CD4-positive, CD25-positive, alpha-beta regulatory T cell (primary cell): ENCODE measurements around the gene ABCC6. TPM values are rescaled to one million over a fixed set of nuclear protein-coding genes. Genes with fewer than 3 reads are reported as not detected.
A peak's percentile ranks its signal among the peaks of the same experiment; 100 is the strongest.
"Not testable (repeated sequence)": the region's sequence is repeated elsewhere in the genome, so short reads cannot be mapped to it uniquely, and the experiment has no call there.

Experiments used
- ATAC-seq, 2 donors: fragments of 150-1000 bp; cut with Tn5 transposase; one replicate each; pipeline ENCODE4 v1.10.0; 2021; ENCODE audit warnings: low read depth in 2 of 2, moderate number of reproducible peaks in 2 of 2, moderate library complexity in 1 of 2
- DNase-seq, 3 donors: peaks; one replicate each; pipeline versions ENCODE4 v3.0.0 to v3.0.0-alpha.2; 2012 to 2022; ENCODE audit warnings: mixed read lengths in 1 of 3
- H3K27ac ChIP-seq: one replicate; pipeline ENCODE4 v1.7.0; 2013; ENCODE audit warnings: mild to moderate bottlenecking, low read length; ENCODE audit not compliant: insufficient read depth, poor library complexity, severe bottlenecking
- H3K27me3 ChIP-seq: one replicate; pipeline ENCODE4 v1.7.0; 2013; ENCODE audit warnings: low read length; ENCODE audit not compliant: control insufficient read depth, insufficient read depth
- H3K36me3 ChIP-seq: one replicate; pipeline ENCODE4 v1.7.0; 2013; ENCODE audit warnings: mild to moderate bottlenecking, low read length, moderate library complexity; ENCODE audit not compliant: control insufficient read depth, insufficient read depth
- H3K4me1 ChIP-seq: 2 replicates; pipeline ENCODE4 v1.7.0; 2013; ENCODE audit warnings: mild to moderate bottlenecking, low read length; ENCODE audit not compliant: insufficient read depth, control insufficient read depth, poor library complexity, severe bottlenecking
- H3K4me3 ChIP-seq: one replicate; pipeline ENCODE4 v1.7.0; 2013; ENCODE audit warnings: low read depth, mild to moderate bottlenecking, low read length, moderate library complexity
- H3K9me3 ChIP-seq, 2 experiments: 1 replicate in 1 of 2; 2 replicates in 1 of 2; pipeline ENCODE4 v1.7.0; 2013; ENCODE audit warnings: low read length in 2 of 2, mild to moderate bottlenecking in 1 of 2, moderate library complexity in 1 of 2; ENCODE audit not compliant: control insufficient read depth in 2 of 2
- H3K27ac Mint-ChIP-seq, 3 donors: one replicate each; pipeline ENCODE4 v1.8.0; 2020 to 2022; ENCODE audit warnings: mild to moderate bottlenecking in 3 of 3, mixed read lengths in 3 of 3, moderate library complexity in 2 of 3
- H3K27me3 Mint-ChIP-seq: one replicate; pipeline ENCODE4 v1.8.0; 2022; ENCODE audit warnings: mild to moderate bottlenecking, mixed read lengths
- H3K36me3 Mint-ChIP-seq: one replicate; pipeline ENCODE4 v1.8.0; 2020; ENCODE audit warnings: mixed read lengths
- H3K4me1 Mint-ChIP-seq, 4 donors: one replicate each; pipeline ENCODE4 v1.8.0; 2020 to 2022; ENCODE audit warnings: mixed read lengths in 4 of 4, mild to moderate bottlenecking in 1 of 4
- H3K4me3 Mint-ChIP-seq, 4 donors: one replicate each; pipeline ENCODE4 v1.8.0; 2020 to 2022; ENCODE audit warnings: mild to moderate bottlenecking in 4 of 4, mixed read lengths in 4 of 4, moderate library complexity in 3 of 4
- H3K9me3 Mint-ChIP-seq, 7 donors: one replicate each; pipeline ENCODE4 v1.8.0; 2020 to 2022; ENCODE audit warnings: mixed read lengths in 7 of 7, mild to moderate bottlenecking in 3 of 7, moderate library complexity in 2 of 7
- polyA plus RNA-seq, 4 donors: library from polyadenylated mRNA; unstranded; fragments of 300-500 nt; fragmentation: Illumina TruSeq; gene quantifications; one replicate each; pipeline ENCODE4 v1.2.3, GENCODE V29; 2021
- total RNA-seq: library from RNA; stranded (reverse); gene quantifications from one replicate; pipeline ENCODE4 v1.2.3, GENCODE V29; 2022

The ABCC6 gene
- total and polyA plus RNA-seq, 5 donors from 2014 or later = 0.09 to 0.25 (median 0.13) TPM; not detected in 1

- no peak overlapping the region for H3K4me3 Mint-ChIP-seq
- Histone ChIP-seq H3K36me3 (peaks cover 72% of the 10 kb centered on the region), H3K9me3 (no peaks in the 10 kb centered on the region), H3K27ac (no peak overlapping the region), H3K4me3 (no peak overlapping the region), H3K27me3 (no peaks in the 10 kb centered on the region), H3K4me1 (no peaks in the 10 kb centered on the region)
- ATAC-seq = no peak
- H3K27me3 Mint-ChIP-seq = no peaks in the 10 kb centered on the region
- peaks cover 59% of the 10 kb centered on the region for H3K36me3 Mint-ChIP-seq
- H3K4me1 Mint-ChIP-seq = peaks cover 0 to 3% (median 0%) of the 10 kb centered on the region in 4 donors
- H3K9me3 Mint-ChIP-seq = peaks cover 0 to 2% (median 0%) of the 10 kb centered on the region in 7 donors
- DNase-seq = no peak
- peak overlapping the region in 2 of 3 donors; percentile 26 to 58 for H3K27ac Mint-ChIP-seq
These were observed 116.8 kb downstream of the ABCC6 start for GRCh38 chr16:16106466-16106865.

- ATAC-seq = no peak
- Histone ChIP-seq H3K27me3 (no peaks in the 10 kb centered on the region), H3K36me3 (peaks cover 68% of the 10 kb centered on the region), H3K9me3 (no peaks in the 10 kb centered on the region), H3K27ac (no peak overlapping the region), H3K4me3 (no peak overlapping the region), H3K4me1 (no peaks in the 10 kb centered on the region)
- H3K4me1 Mint-ChIP-seq = peaks cover 0 to 3% (median 0%) of the 10 kb centered on the region in 4 donors
- H3K9me3 Mint-ChIP-seq = peaks cover 0 to 2% (median 0%) of the 10 kb centered on the region in 7 donors
- DNase-seq = no peak
- peak overlapping the region in 1 of 3 donors; percentile 55 for H3K27ac Mint-ChIP-seq
- peaks cover 54% of the 10 kb centered on the region for H3K36me3 Mint-ChIP-seq
- H3K4me3 Mint-ChIP-seq = no peak overlapping the region
- H3K27me3 Mint-ChIP-seq = no peaks in the 10 kb centered on the region
These were observed 117.6 kb downstream of the ABCC6 start for GRCh38 chr16:16105646-16106045.

- peaks cover 51% of the 10 kb centered on the region for H3K36me3 Mint-ChIP-seq
- H3K4me1 Mint-ChIP-seq = not testable (repeated sequence)
These were observed 118.5 kb downstream of the ABCC6 start for GRCh38 chr16:16104804-16105141.

GRCh38 chr16:16104132-16104803 lies 119.0 kb downstream of the ABCC6 start:
- H3K27me3 Mint-ChIP-seq, H3K4me3 Mint-ChIP-seq: not testable (repeated sequence)
- peaks cover 50% of the 10 kb centered on the region for H3K36me3 Mint-ChIP-seq

More at GRCh38 chr16:16104804-16105141, 118.5 kb downstream of the ABCC6 start:
- DNase-seq, H3K4me3 ChIP-seq, H3K4me1 ChIP-seq, H3K9me3 ChIP-seq, H3K27me3 ChIP-seq, H3K4me3 Mint-ChIP-seq, H3K27me3 Mint-ChIP-seq, H3K27ac ChIP-seq, ATAC-seq, H3K9me3 Mint-ChIP-seq, H3K27ac Mint-ChIP-seq: not testable (repeated sequence)
- H3K36me3 ChIP-seq = peaks cover 68% of the 10 kb centered on the region

GRCh38 chr16:16102738-16103137 lies 120.6 kb downstream of the ABCC6 start:
- Mint-ChIP-seq H3K9me3 (peaks cover 0 to 2% (median 0%) of the 10 kb centered on the region in 7 donors), H3K4me1 (peaks cover 0 to 5% (median 0%) of the 10 kb centered on the region in 4 donors), H3K4me3 (no peak overlapping the region), H3K27me3 (no peaks in the 10 kb centered on the region), H3K36me3 (peaks cover 51% of the 10 kb centered on the region), H3K27ac (peak overlapping the region; percentile 48 to 79 (median 62))
- H3K36me3 ChIP-seq = peaks cover 71% of the 10 kb centered on the region
- H3K4me3 ChIP-seq = no peak overlapping the region
- H3K4me1 ChIP-seq = no peaks in the 10 kb centered on the region
- H3K27me3 ChIP-seq = no peaks in the 10 kb centered on the region
- ATAC-seq = no peak
- H3K27ac ChIP-seq = no peak overlapping the region
- no peaks in the 10 kb centered on the region for H3K9me3 ChIP-seq
- DNase-seq = no peak

More at GRCh38 chr16:16104132-16104803, 119.0 kb downstream of the ABCC6 start:
- not testable (repeated sequence) for H3K4me1 ChIP-seq, DNase-seq, H3K9me3 Mint-ChIP-seq, ATAC-seq, H3K27me3 ChIP-seq, H3K4me1 Mint-ChIP-seq, H3K4me3 ChIP-seq, H3K9me3 ChIP-seq, H3K27ac ChIP-seq
- peaks cover 65% of the 10 kb centered on the region for H3K36me3 ChIP-seq
- H3K27ac Mint-ChIP-seq = peak overlapping the region in 1 of 3 donors; percentile 84

GRCh38 chr16:16101585-16101984 lies 121.7 kb downstream of the ABCC6 start:
- H3K36me3 ChIP-seq = peaks cover 68% of the 10 kb centered on the region
- peak overlapping the region in 1 of 3 donors; percentile 7 for H3K27ac Mint-ChIP-seq
- peaks cover 46% of the 10 kb centered on the region for H3K36me3 Mint-ChIP-seq

GRCh38 chr16:16100631-16101030 lies 122.7 kb downstream of the ABCC6 start:
- Histone ChIP-seq H3K36me3 (peaks cover 71% of the 10 kb centered on the region), H3K4me3 (no peak overlapping the region), H3K27ac (no peak overlapping the region), H3K4me1 (no peaks in the 10 kb centered on the region), H3K27me3 (no peaks in the 10 kb centered on the region), H3K9me3 (no peaks in the 10 kb centered on the region)
- DNase-seq (no peak), ATAC-seq (no peak)
- H3K4me3 Mint-ChIP-seq = no peak overlapping the region
- peaks cover 45% of the 10 kb centered on the region for H3K36me3 Mint-ChIP-seq
- peaks cover 0 to 2% (median 0%) of the 10 kb centered on the region in 7 donors for H3K9me3 Mint-ChIP-seq
- H3K27me3 Mint-ChIP-seq = no peaks in the 10 kb centered on the region
- H3K4me1 Mint-ChIP-seq = peaks cover 0 to 7% (median 1%) of the 10 kb centered on the region in 4 donors
- no peak overlapping the region for H3K27ac Mint-ChIP-seq

More at GRCh38 chr16:16101585-16101984, 121.7 kb downstream of the ABCC6 start:
- H3K4me3 ChIP-seq = no peak overlapping the region
- Mint-ChIP-seq H3K4me1 (peaks cover 0 to 7% (median 0%) of the 10 kb centered on the region in 4 donors), H3K4me3 (no peak overlapping the region), H3K9me3 (peaks cover 0 to 2% (median 0%) of the 10 kb centered on the region in 7 donors), H3K27me3 (no peaks in the 10 kb centered on the region)
- H3K27me3 ChIP-seq = no peaks in the 10 kb centered on the region
- ATAC-seq = no peak
- H3K4me1 ChIP-seq = no peaks in the 10 kb centered on the region
- no peaks in the 10 kb centered on the region for H3K9me3 ChIP-seq
- DNase-seq = no peak
- no peak overlapping the region for H3K27ac ChIP-seq

GRCh38 chr16:16099320-16099719 lies 124.0 kb downstream of the ABCC6 start:
- no peaks in the 10 kb centered on the region for H3K9me3 ChIP-seq
- Mint-ChIP-seq H3K9me3 (peaks cover 0 to 2% (median 0%) of the 10 kb centered on the region in 7 donors), H3K27ac (peak overlapping the region in 1 of 3 donors; percentile 56), H3K4me3 (no peak overlapping the region), H3K4me1 (peaks cover 0 to 5% (median 1%) of the 10 kb centered on the region in 4 donors), H3K36me3 (peaks cover 39% of the 10 kb centered on the region), H3K27me3 (no peaks in the 10 kb centered on the region)
- no peaks in the 10 kb centered on the region for H3K27me3 ChIP-seq
- no peaks in the 10 kb centered on the region for H3K4me1 ChIP-seq
- ATAC-seq (no peak), DNase-seq (no peak)
- H3K4me3 ChIP-seq = no peak overlapping the region
- H3K36me3 ChIP-seq = peaks cover 70% of the 10 kb centered on the region
- no peak overlapping the region for H3K27ac ChIP-seq
